HG03060 (cell line): ENCODE data around the gene MYOT.

ENCODE experiments used
- ATAC-seq: cut with Tn5 transposase; IDR thresholded peaks from one replicate; pipeline ENCODE4 v1.9.1; 2021; ENCODE audit warnings: low read depth, moderate number of reproducible peaks; ENCODE audit not compliant: unreplicated experiment

Gene MYOT

GRCh38 chr5:137894586-137894985 is 26.9 kb downstream of the MYOT start:
- ATAC-seq: no peak

- ATAC-seq: no peak
Measured at GRCh38 chr5:137896560-137896959, 28.9 kb downstream of the MYOT start.

GRCh38 chr5:137899493-137899892 is 31.8 kb downstream of the MYOT start:
- ATAC-seq: no peak

GRCh38 chr5:137901011-137901817 is 33.6 kb downstream of the MYOT start:
- ATAC-seq: no peak

- no peak for ATAC-seq
Measured at GRCh38 chr5:137902408-137903133, 34.9 kb downstream of the MYOT start.

GRCh38 chr5:137914758-137915157 is 47.1 kb downstream of the MYOT start:
- no peak for ATAC-seq

GRCh38 chr5:137916923-137917322 is 49.3 kb downstream of the MYOT start:
- no peak for ATAC-seq

- ATAC-seq: no peak
Measured at GRCh38 chr5:137921931-137922330, 54.3 kb downstream of the MYOT start.

GRCh38 chr5:137923856-137924255 is 56.2 kb downstream of the MYOT start:
- ATAC-seq: no peak

- ATAC-seq: no peak
Measured at GRCh38 chr5:137932800-137933199, 65.1 kb downstream of the MYOT start.

GRCh38 chr5:137933491-137933911 is 65.8 kb downstream of the MYOT start:
- no peak for ATAC-seq

GRCh38 chr5:137935190-137935589 is 67.5 kb downstream of the MYOT start:
- ATAC-seq: no peak

- ATAC-seq: no peak
Measured at GRCh38 chr5:137935694-137936093, 68.0 kb downstream of the MYOT start.
